SIG-M5 (cell line): Measurements from ENCODE around the gene SYNGAP1.

Source experiments
- DNase-seq: peaks from one replicate; lab custom pipeline; 2025; lab: John Stamatoyannopoulos, UW

The SYNGAP1 gene

GRCh38 chr6:33421344-33421643 lies 1.4 kb downstream of the SYNGAP1 start:
- DNase-seq: no peak

GRCh38 chr6:33423777-33424176 lies 3.9 kb downstream of the SYNGAP1 start:
- no peak for DNase-seq

GRCh38 chr6:33424855-33425667 lies 5.2 kb downstream of the SYNGAP1 start:
- no peak for DNase-seq

GRCh38 chr6:33425668-33426577 lies 6.1 kb downstream of the SYNGAP1 start:
- no peak for DNase-seq

- no peak for DNase-seq
Measured at GRCh38 chr6:33426590-33427511, 7.0 kb downstream of the SYNGAP1 start.

- no peak for DNase-seq
Measured at GRCh38 chr6:33427585-33428223, 7.8 kb downstream of the SYNGAP1 start.

- no peak for DNase-seq
Measured at GRCh38 chr6:33428224-33428965, 8.5 kb downstream of the SYNGAP1 start.

- no peak for DNase-seq
Measured at GRCh38 chr6:33428966-33429749, 9.3 kb downstream of the SYNGAP1 start.

- no peak for DNase-seq
Measured at GRCh38 chr6:33429750-33430052, 9.8 kb downstream of the SYNGAP1 start.

GRCh38 chr6:33430334-33430733 lies 10.5 kb downstream of the SYNGAP1 start:
- no peak for DNase-seq

- no peak for DNase-seq
Measured at GRCh38 chr6:33430991-33431879, 11.4 kb downstream of the SYNGAP1 start.

GRCh38 chr6:33431880-33432541 lies 12.1 kb downstream of the SYNGAP1 start:
- DNase-seq: no peak

- DNase-seq: no peak
Measured at GRCh38 chr6:33432546-33432945, 12.7 kb downstream of the SYNGAP1 start.

GRCh38 chr6:33433001-33433543 lies 13.2 kb downstream of the SYNGAP1 start:
- DNase-seq: no peak

- no peak for DNase-seq
Measured at GRCh38 chr6:33433544-33434191, 13.8 kb downstream of the SYNGAP1 start.

- no peak for DNase-seq
Measured at GRCh38 chr6:33434961-33435360, 15.1 kb downstream of the SYNGAP1 start.

- DNase-seq: no peak
Measured at GRCh38 chr6:33437666-33438065, 17.8 kb downstream of the SYNGAP1 start.
